ENCODE results near the gene CYP2C18. TPM values are rescaled to one million over a fixed set of nuclear protein-coding genes. Genes with fewer than 3 reads are reported as not detected.

The CYP2C18 gene
- polyA plus RNA-seq, 1 donor from 2014 or later, result not detected

GRCh38 chr10:94640562-94640961 is 43.0 kb upstream of the CYP2C18 start:
- H3K27me3 ChIP-seq (ENCODE audit: insufficient read depth, low read depth, low read length), result no peaks in the 10 kb centered on the region
- H3K9ac ChIP-seq (ENCODE audit: low read length), result no peak overlapping the region
- H4K20me1 ChIP-seq (ENCODE audit: insufficient read depth), result no peaks in the 10 kb centered on the region
- H3K27ac ChIP-seq (ENCODE audit: low read length), result no peak overlapping the region
- no peaks in the 10 kb centered on the region for H3K36me3 ChIP-seq (ENCODE audit: insufficient read depth, low read length)
- no peak for TF ChIP-seq EP300 (conservative IDR thresholded peaks at IDR 0.05; ENCODE audit: poor library complexity, severe bottlenecking)
- no peak for TF ChIP-seq POLR2AphosphoS5 (IDR thresholded peaks at IDR 0.05)
- TF ChIP-seq, protein P1, sequence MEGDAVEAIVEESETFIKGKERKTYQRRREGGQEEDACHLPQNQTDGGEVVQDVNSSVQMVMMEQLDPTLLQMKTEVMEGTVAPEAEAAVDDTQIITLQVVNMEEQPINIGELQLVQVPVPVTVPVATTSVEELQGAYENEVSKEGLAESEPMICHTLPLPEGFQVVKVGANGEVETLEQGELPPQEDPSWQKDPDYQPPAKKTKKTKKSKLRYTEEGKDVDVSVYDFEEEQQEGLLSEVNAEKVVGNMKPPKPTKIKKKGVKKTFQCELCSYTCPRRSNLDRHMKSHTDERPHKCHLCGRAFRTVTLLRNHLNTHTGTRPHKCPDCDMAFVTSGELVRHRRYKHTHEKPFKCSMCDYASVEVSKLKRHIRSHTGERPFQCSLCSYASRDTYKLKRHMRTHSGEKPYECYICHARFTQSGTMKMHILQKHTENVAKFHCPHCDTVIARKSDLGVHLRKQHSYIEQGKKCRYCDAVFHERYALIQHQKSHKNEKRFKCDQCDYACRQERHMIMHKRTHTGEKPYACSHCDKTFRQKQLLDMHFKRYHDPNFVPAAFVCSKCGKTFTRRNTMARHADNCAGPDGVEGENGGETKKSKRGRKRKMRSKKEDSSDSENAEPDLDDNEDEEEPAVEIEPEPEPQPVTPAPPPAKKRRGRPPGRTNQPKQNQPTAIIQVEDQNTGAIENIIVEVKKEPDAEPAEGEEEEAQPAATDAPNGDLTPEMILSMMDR (IDR thresholded peaks at IDR 0.05; ENCODE audit: poor library complexity, severe bottlenecking), result no peak
- TF ChIP-seq TAF1 (IDR thresholded peaks at IDR 0.05; ENCODE audit: low read depth), result no peak
- no peak for TF ChIP-seq MXI1 (conservative IDR thresholded peaks at IDR 0.05; ENCODE audit: poor library complexity, severe bottlenecking)
- TF ChIP-seq REST (IDR thresholded peaks at IDR 0.05; ENCODE audit: borderline replicate concordance), result no peak
- no peak for TF ChIP-seq SMC3 (conservative IDR thresholded peaks at IDR 0.05; ENCODE audit: poor library complexity)
- TF ChIP-seq EZH2 (IDR thresholded peaks at IDR 0.05; ENCODE audit: borderline replicate concordance, insufficient read depth, low read length, poor library complexity, severe bottlenecking), result no peak
- no peak for TF ChIP-seq RAD21 (conservative IDR thresholded peaks at IDR 0.05)
- H3K9me2 ChIP-seq (ENCODE audit: insufficient read depth, low read length), result no peaks in the 10 kb centered on the region
- H3K4me3 ChIP-seq (ENCODE audit: low read length), result no peak overlapping the region
- no peak overlapping the region for H2AFZ ChIP-seq (ENCODE audit: low read depth, low read length)
- no peaks in the 10 kb centered on the region for H3K79me2 ChIP-seq (replicated peaks; ENCODE audit: insufficient read depth, low read length)
- no peak overlapping the region for H3K4me2 ChIP-seq (ENCODE audit: low read length)
- no peaks in the 10 kb centered on the region for H3K9me3 ChIP-seq (ENCODE audit: low read length)
- no peaks in the 10 kb centered on the region for H3F3A ChIP-seq (ENCODE audit: insufficient read depth, low read length, poor library complexity, severe bottlenecking)

DNA sequence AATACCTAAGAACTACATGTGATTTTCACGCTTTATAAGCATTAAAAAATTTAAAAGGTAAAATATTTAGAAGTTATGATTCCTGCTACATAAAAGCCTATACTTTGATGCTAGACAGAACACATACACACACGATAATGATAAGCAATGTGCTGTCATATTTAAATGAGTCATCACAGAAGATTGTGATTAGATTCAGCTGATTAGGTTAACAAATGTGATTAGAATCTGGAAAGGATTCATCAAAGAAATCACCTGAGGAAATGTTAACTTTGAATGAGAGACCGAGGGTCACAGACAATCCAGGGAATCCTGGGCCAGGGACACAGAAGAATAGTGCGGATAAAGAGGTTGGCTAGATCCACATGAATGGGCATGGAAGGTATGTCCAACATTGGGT is 42.0 kb upstream of the CYP2C18 start:
- Histone ChIP-seq H3K9me3 (ENCODE audit: low read length) (no peaks in the 10 kb centered on the region), H3K9me2 (ENCODE audit: insufficient read depth, low read length) (no peaks in the 10 kb centered on the region), H4K20me1 (ENCODE audit: insufficient read depth) (no peaks in the 10 kb centered on the region), H2AFZ (ENCODE audit: low read depth, low read length) (no peak overlapping the region), H3K27me3 (ENCODE audit: insufficient read depth, low read depth, low read length) (no peaks in the 10 kb centered on the region), H3K4me2 (ENCODE audit: low read length) (no peak overlapping the region), H3K27ac (ENCODE audit: low read length) (no peak overlapping the region), H3F3A (ENCODE audit: insufficient read depth, low read length, poor library complexity, severe bottlenecking) (no peaks in the 10 kb centered on the region), H3K79me2 (replicated peaks; ENCODE audit: insufficient read depth, low read length) (no peaks in the 10 kb centered on the region), H3K36me3 (ENCODE audit: insufficient read depth, low read length) (no peaks in the 10 kb centered on the region), H3K9ac (ENCODE audit: low read length) (no peak overlapping the region), H3K4me3 (ENCODE audit: low read length) (no peak overlapping the region)
- TF ChIP-seq MXI1 (conservative IDR thresholded peaks at IDR 0.05; ENCODE audit: poor library complexity, severe bottlenecking), result no peak

DNA sequence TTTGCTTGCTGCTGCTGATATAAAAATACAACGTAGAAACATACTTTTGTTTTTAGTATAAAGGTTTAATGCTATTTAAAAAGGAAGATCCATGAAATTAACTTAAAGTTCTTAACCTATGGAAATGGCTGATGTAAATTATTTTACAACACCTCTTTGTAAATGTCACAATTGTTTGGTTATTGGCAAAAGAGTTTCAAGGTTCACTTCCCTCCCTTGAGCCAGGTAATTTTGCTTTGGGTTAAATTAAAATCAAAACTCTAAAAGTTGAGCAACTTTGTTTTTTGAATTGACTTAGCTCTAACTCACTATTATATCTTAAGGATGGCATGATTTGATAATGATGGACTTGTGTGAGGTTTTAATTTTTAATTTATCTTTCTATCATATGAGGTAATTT is 39.2 kb upstream of the CYP2C18 start:
- no peak overlapping the region for H3K9ac ChIP-seq (ENCODE audit: low read length)
- no peaks in the 10 kb centered on the region for H3K9me3 ChIP-seq (ENCODE audit: low read length)
- TF ChIP-seq TAF1 (IDR thresholded peaks at IDR 0.05; ENCODE audit: low read depth), result no peak
- TF ChIP-seq REST (IDR thresholded peaks at IDR 0.05; ENCODE audit: borderline replicate concordance), result no peak
- TF ChIP-seq, protein P1 (IDR thresholded peaks at IDR 0.05; ENCODE audit: poor library complexity, severe bottlenecking), result no peak
- no peak for TF ChIP-seq POLR2AphosphoS5 (IDR thresholded peaks at IDR 0.05)
- TF ChIP-seq SMC3 (conservative IDR thresholded peaks at IDR 0.05; ENCODE audit: poor library complexity), result no peak
- TF ChIP-seq RAD21 (conservative IDR thresholded peaks at IDR 0.05), result no peak
- no peak for TF ChIP-seq EP300 (conservative IDR thresholded peaks at IDR 0.05; ENCODE audit: poor library complexity, severe bottlenecking)
- TF ChIP-seq EZH2 (IDR thresholded peaks at IDR 0.05; ENCODE audit: borderline replicate concordance, insufficient read depth, low read length, poor library complexity, severe bottlenecking), result no peak
- no peak for TF ChIP-seq MXI1 (conservative IDR thresholded peaks at IDR 0.05; ENCODE audit: poor library complexity, severe bottlenecking)
- no peaks in the 10 kb centered on the region for H4K20me1 ChIP-seq (ENCODE audit: insufficient read depth)
- H3K4me3 ChIP-seq (ENCODE audit: low read length), result no peak overlapping the region
- no peaks in the 10 kb centered on the region for H3F3A ChIP-seq (ENCODE audit: insufficient read depth, low read length, poor library complexity, severe bottlenecking)
- H3K4me2 ChIP-seq (ENCODE audit: low read length), result no peak overlapping the region
- H3K27ac ChIP-seq (ENCODE audit: low read length), result no peak overlapping the region
- H3K27me3 ChIP-seq (ENCODE audit: insufficient read depth, low read depth, low read length), result no peaks in the 10 kb centered on the region
- no peaks in the 10 kb centered on the region for H3K79me2 ChIP-seq (replicated peaks; ENCODE audit: insufficient read depth, low read length)
- no peaks in the 10 kb centered on the region for H3K36me3 ChIP-seq (ENCODE audit: insufficient read depth, low read length)
- no peak overlapping the region for H2AFZ ChIP-seq (ENCODE audit: low read depth, low read length)
- H3K9me2 ChIP-seq (ENCODE audit: insufficient read depth, low read length), result no peaks in the 10 kb centered on the region
